GM21526 (cell line): ENCODE measurements around the gene PRKAG3.
"Not testable (repeated sequence)": the region's sequence is repeated elsewhere in the genome, so short reads cannot be mapped to it uniquely, and the experiment has no call there.

Source experiments
- ATAC-seq: cut with Tn5 transposase; IDR thresholded peaks from one replicate; pipeline ENCODE4 v1.9.1; 2021; ENCODE audit warnings: moderate library complexity; ENCODE audit not compliant: unreplicated experiment, low FRiP score

Gene PRKAG3

GRCh38 chr2:218788529-218789255 lies 42.9 kb downstream of the PRKAG3 start:
- ATAC-seq = no peak

GRCh38 chr2:218786133-218786532 lies 45.5 kb downstream of the PRKAG3 start:
- no peak for ATAC-seq

- no peak for ATAC-seq
Observed at GRCh38 chr2:218785103-218785502, 46.5 kb downstream of the PRKAG3 start.

GRCh38 chr2:218783688-218784087 lies 47.9 kb downstream of the PRKAG3 start:
- no peak for ATAC-seq

- no peak for ATAC-seq
Observed at GRCh38 chr2:218782528-218782844, 49.1 kb downstream of the PRKAG3 start.

GRCh38 chr2:218781691-218782527 lies 49.7 kb downstream of the PRKAG3 start, which contains the start of gene CYP27A1:
Gene CYP27A1, plus strand, starts transcription at chr2:218782147. Its CDS starts 36 bp downstream, at chr2:218782183.
- no peak for ATAC-seq

- no peak for ATAC-seq
Observed at GRCh38 chr2:218780851-218781690, 50.5 kb downstream of the PRKAG3 start.

- ATAC-seq = no peak
Observed at GRCh38 chr2:218780046-218780445, 51.6 kb downstream of the PRKAG3 start.

GRCh38 chr2:218777276-218777990 lies 54.2 kb downstream of the PRKAG3 start:
- ATAC-seq = no peak

- no peak for ATAC-seq
Observed at GRCh38 chr2:218776488-218776887, 55.1 kb downstream of the PRKAG3 start.

GRCh38 chr2:218773881-218774280 lies 57.7 kb downstream of the PRKAG3 start:
- ATAC-seq = no peak

- ATAC-seq = not testable (repeated sequence)
Observed at GRCh38 chr2:218772759-218773158, 58.8 kb downstream of the PRKAG3 start.
